ENCODE measurements around the gene SH3GLB1. TPM values are rescaled to one million over a fixed set of nuclear protein-coding genes. Genes with fewer than 3 reads are reported as not detected.

The SH3GLB1 gene
- total RNA-seq, 6 donors from 2014 or later = 23.9 to 94.6 (median 62.0) TPM

DNA sequence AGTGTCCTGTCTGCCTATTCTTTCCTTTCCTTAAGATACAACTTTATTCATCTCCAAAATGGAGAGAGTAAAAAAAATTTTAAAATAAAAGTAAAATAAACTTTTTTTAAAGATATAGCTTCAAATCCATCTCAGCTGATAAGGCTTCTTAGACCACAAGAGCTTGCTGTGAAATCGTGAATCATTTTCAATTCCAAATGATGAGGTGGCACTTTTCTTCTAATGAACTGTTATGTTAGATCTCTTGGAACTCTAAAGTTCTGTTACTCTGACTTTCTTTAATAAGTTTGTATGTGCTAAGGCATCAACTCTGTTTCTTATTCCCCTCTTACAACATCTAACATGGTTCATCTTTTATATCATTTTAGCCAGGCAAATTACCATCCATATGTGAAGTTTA is 4.5 kb downstream of the SH3GLB1 start:
- no peak for ATAC-seq (ENCODE audit: low FRiP score in 2 of 2)
- H3K4me1 ChIP-seq = peaks cover 47 to 70% (median 63%) of the 10 kb centered on the region in 4 donors
- no peak for DNase-seq

DNA sequence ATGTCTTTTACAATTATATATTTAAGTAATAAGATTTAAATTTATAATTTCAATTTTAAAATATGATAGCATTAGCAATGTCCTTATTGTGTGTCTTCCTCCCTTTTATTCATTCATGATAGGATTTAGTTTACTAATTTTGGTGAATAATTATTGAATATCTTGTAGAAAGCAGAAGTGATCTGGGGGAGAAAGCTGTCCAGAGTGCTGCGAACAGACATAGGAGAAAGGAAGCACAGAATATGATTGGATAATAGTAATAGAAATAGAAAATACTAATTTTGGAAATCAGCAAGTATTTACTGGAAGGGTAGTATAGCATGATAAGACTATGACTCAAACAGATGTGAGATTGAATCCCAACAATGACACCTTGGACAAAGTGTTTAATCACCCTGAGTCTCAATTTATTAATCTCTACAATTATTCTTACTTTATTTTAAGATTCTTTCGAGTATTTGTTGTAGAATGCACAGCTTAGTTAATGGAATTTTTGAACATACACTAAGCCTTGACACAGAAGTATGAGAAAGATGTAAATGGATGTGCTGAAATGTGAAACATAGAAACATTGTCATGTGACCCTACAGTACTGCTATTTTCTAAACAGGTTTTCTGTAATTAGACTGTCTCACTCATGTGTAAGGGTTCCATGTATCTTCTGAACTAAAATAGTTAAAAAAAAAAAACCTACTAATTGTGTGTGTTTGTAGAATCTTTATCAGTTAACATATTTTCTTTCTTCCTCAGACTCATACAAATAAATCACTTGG is 7.9 kb downstream of the SH3GLB1 start:
- WGBS, 2 donors = 79 to 84% methylated on average over 2 of the region's 2 CpGs
- H3K27ac ChIP-seq = peak overlapping the region in 1 of 4 donors; percentile 12
- TF ChIP-seq, protein P1, sequence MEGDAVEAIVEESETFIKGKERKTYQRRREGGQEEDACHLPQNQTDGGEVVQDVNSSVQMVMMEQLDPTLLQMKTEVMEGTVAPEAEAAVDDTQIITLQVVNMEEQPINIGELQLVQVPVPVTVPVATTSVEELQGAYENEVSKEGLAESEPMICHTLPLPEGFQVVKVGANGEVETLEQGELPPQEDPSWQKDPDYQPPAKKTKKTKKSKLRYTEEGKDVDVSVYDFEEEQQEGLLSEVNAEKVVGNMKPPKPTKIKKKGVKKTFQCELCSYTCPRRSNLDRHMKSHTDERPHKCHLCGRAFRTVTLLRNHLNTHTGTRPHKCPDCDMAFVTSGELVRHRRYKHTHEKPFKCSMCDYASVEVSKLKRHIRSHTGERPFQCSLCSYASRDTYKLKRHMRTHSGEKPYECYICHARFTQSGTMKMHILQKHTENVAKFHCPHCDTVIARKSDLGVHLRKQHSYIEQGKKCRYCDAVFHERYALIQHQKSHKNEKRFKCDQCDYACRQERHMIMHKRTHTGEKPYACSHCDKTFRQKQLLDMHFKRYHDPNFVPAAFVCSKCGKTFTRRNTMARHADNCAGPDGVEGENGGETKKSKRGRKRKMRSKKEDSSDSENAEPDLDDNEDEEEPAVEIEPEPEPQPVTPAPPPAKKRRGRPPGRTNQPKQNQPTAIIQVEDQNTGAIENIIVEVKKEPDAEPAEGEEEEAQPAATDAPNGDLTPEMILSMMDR (IDR thresholded peaks at IDR 0.05) = no peak
- TF ChIP-seq POLR2A (IDR thresholded peaks at IDR 0.05) = no peak
- no peak for TF ChIP-seq EP300 (IDR thresholded peaks at IDR 0.05)
- TF ChIP-seq POLR2AphosphoS5 (IDR thresholded peaks at IDR 0.05) = no peak
- H3K4me1 ChIP-seq = peaks cover 43 to 79% (median 61%) of the 10 kb centered on the region in 4 donors
- no peaks in the 10 kb centered on the region for H3K27me3 ChIP-seq
- H3K9me3 ChIP-seq = no peaks in the 10 kb centered on the region
- H3K36me3 ChIP-seq = peaks cover 0 to 11% (median 2%) of the 10 kb centered on the region in 4 donors
- DNase-seq (no peak), ATAC-seq (ENCODE audit: low FRiP score in 2 of 2) (no peak)
- no peak overlapping the region for H3K4me3 ChIP-seq

More for the DNA sequence above, 4.5 kb downstream of the SH3GLB1 start:
- Histone ChIP-seq H3K27ac (peak overlapping the region in 2 of 4 donors; percentile 7 to 99), H3K4me3 (no peak overlapping the region), H3K9me3 (no peaks in the 10 kb centered on the region), H3K36me3 (no peaks in the 10 kb centered on the region), H3K27me3 (no peaks in the 10 kb centered on the region)
- no peak for TF ChIP-seq POLR2AphosphoS5 (IDR thresholded peaks at IDR 0.05)
- TF ChIP-seq, protein P1 (IDR thresholded peaks at IDR 0.05) = no peak
- no peak for TF ChIP-seq POLR2A (IDR thresholded peaks at IDR 0.05)
- TF ChIP-seq EP300 (IDR thresholded peaks at IDR 0.05) = no peak
- WGBS, 2 donors = 15 to 21% methylated on average over 1 of the region's 1 CpG

DNA sequence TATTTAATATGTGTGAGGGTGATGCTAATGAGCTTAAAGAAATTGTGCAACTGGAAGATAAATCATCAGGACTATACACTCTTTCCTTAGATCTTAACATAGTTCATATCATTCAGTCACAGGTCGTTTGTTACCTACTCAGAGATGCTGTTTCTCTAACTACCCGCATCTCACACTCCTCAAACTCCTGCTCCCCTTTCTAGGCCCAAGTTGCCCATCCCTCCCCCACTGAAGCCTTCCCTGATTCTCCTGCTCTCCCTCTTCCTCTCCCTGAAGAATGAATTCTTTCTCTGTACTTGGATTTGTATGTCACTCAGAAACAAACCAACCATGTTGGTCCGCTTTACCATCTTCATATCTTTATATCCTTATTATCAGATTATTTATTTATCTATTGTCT is 9.1 kb downstream of the SH3GLB1 start:
- no peak for ATAC-seq (ENCODE audit: low FRiP score in 2 of 2)
- no peak for DNase-seq
- Histone ChIP-seq H3K4me3 (no peak overlapping the region), H3K36me3 (peaks cover 0 to 16% (median 4%) of the 10 kb centered on the region in 4 donors), H3K27me3 (no peaks in the 10 kb centered on the region), H3K27ac (no peak overlapping the region), H3K4me1 (peaks cover 36 to 67% (median 50%) of the 10 kb centered on the region in 4 donors), H3K9me3 (no peaks in the 10 kb centered on the region)
- TF ChIP-seq, protein P1 (IDR thresholded peaks at IDR 0.05) = no peak
- no peak for TF ChIP-seq POLR2AphosphoS5 (IDR thresholded peaks at IDR 0.05)
- TF ChIP-seq POLR2A (IDR thresholded peaks at IDR 0.05) = no peak
- no peak for TF ChIP-seq EP300 (IDR thresholded peaks at IDR 0.05)
- 79 to 86% methylated on average over 3 of the region's 3 CpGs for WGBS, 2 donors

DNA sequence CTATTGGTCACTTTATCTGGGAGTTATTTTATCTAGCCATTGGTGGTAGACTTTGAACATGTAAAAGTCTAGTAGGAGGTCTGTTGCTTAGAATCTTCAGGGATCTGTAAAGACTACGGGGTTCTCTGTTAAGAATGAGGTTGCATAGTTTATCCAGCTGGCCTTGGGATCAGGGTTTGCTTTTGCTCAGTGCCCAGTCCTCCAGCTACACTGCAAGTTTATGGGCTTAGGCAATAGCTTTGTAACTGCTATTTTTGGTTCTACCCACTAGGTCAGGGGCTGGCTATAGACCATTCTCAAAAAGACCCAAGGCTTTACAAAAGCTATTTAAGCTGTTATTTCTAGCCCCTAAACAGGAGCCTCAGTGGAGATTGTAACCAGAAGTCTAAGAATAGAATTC is 9.8 kb downstream of the SH3GLB1 start:
- TF ChIP-seq EP300 (IDR thresholded peaks at IDR 0.05) (no peak), POLR2AphosphoS5 (IDR thresholded peaks at IDR 0.05) (no peak), POLR2A (IDR thresholded peaks at IDR 0.05) (no peak)
- TF ChIP-seq, protein P1 (IDR thresholded peaks at IDR 0.05) = no peak
- Histone ChIP-seq H3K9me3 (no peaks in the 10 kb centered on the region), H3K27me3 (no peaks in the 10 kb centered on the region), H3K27ac (no peak overlapping the region), H3K4me3 (no peak overlapping the region), H3K4me1 (peaks cover 31 to 64% (median 46%) of the 10 kb centered on the region in 4 donors), H3K36me3 (peaks cover 0 to 23% (median 4%) of the 10 kb centered on the region in 4 donors)
- ATAC-seq (ENCODE audit: low FRiP score in 2 of 2) = no peak
- DNase-seq = no peak
- WGBS, 2 donors = 54 to 83% methylated on average over 1 of the region's 1 CpG
